Type B pancreatic cell (in vitro differentiated cells): Measurements from ENCODE around the gene SUPT4H1. TPM values are rescaled to one million over a fixed set of nuclear protein-coding genes. Genes with fewer than 3 reads are reported as not detected.
A peak's percentile ranks its signal among the peaks of the same experiment; 100 is the strongest.

Experiments used
- DNase-seq: peaks from one replicate; pipeline ENCODE4 v3.0.0; 2021; ENCODE audit warnings: mixed read lengths; ENCODE audit not compliant: unreplicated experiment; ENCODE audit errors: extremely low spot score
- H3K27ac Mint-ChIP-seq: 2 replicates; pipeline ENCODE4 v1.8.0; 2021; ENCODE audit warnings: mild to moderate bottlenecking, mixed read lengths
- H3K27me3 Mint-ChIP-seq: 2 replicates; pipeline ENCODE4 v1.8.0; 2021; ENCODE audit warnings: mixed read lengths
- H3K36me3 Mint-ChIP-seq: 2 replicates; pipeline ENCODE4 v1.8.0; 2021; ENCODE audit warnings: mixed read lengths
- H3K4me1 Mint-ChIP-seq: one replicate; pipeline ENCODE4 v1.8.0; 2021; ENCODE audit warnings: mixed read lengths; ENCODE audit not compliant: unreplicated experiment
- H3K4me3 Mint-ChIP-seq: 2 replicates; pipeline ENCODE4 v1.8.0; 2021; ENCODE audit warnings: mild to moderate bottlenecking, mixed read lengths
- H3K9me3 Mint-ChIP-seq: 2 replicates; pipeline ENCODE4 v1.8.0; 2021; ENCODE audit warnings: mixed read lengths
- total RNA-seq: library from RNA; stranded (reverse); gene quantifications from 2 replicates; pipeline ENCODE4 v1.2.1, GENCODE V29; 2021; ENCODE audit warnings: low replicate concordance
- TF ChIP-seq, protein P1 (sequence below): fragments of 200-600 bp; sonication (generic); conservative IDR thresholded peaks from 2 replicates; pipeline ENCODE4 v1.5.0; 2021; ENCODE audit warnings: antibody characterized with exemption, mild to moderate bottlenecking

Gene SUPT4H1
- total RNA-seq, 1 donor from 2014 or later: 82.9 TPM

DNA sequence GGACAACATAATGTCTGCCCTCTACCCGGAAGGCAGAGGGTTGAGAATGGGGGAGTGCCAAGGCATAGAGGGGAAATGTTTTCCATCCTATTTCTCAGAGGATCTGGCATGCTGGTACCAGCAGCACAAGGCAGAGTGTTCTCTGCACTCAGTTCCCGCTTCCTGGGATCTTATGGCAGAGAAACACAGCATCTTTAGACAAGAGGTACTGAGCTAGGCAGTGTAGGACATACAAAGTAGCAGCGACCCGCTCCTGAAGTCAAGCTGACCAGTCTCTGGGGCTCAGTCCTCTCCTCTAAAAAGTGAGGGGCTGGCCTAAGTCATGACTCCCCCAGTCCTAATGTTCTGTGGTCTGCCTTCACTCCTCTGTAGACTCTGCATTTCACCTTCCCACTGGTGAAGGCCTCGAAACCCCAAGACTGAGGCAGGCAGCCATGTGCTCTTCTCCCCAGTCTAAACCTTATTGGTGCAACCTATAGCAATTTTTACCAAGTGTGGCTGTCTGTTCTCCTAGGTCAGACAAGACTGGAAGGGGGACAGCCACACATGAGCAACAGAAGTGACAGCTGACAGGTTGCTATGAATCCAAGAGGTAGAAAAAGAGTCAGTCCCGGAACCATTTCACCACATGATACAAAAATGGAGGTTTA lies 12.1 kb downstream of the SUPT4H1 start:
- peaks cover 5% of the 10 kb centered on the region for H3K36me3 Mint-ChIP-seq
- TF ChIP-seq, protein P1, sequence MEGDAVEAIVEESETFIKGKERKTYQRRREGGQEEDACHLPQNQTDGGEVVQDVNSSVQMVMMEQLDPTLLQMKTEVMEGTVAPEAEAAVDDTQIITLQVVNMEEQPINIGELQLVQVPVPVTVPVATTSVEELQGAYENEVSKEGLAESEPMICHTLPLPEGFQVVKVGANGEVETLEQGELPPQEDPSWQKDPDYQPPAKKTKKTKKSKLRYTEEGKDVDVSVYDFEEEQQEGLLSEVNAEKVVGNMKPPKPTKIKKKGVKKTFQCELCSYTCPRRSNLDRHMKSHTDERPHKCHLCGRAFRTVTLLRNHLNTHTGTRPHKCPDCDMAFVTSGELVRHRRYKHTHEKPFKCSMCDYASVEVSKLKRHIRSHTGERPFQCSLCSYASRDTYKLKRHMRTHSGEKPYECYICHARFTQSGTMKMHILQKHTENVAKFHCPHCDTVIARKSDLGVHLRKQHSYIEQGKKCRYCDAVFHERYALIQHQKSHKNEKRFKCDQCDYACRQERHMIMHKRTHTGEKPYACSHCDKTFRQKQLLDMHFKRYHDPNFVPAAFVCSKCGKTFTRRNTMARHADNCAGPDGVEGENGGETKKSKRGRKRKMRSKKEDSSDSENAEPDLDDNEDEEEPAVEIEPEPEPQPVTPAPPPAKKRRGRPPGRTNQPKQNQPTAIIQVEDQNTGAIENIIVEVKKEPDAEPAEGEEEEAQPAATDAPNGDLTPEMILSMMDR: no peak
- no peaks in the 10 kb centered on the region for H3K27me3 Mint-ChIP-seq
- DNase-seq: no peak
- H3K9me3 Mint-ChIP-seq: no peaks in the 10 kb centered on the region
- peaks cover 21% of the 10 kb centered on the region for H3K4me1 Mint-ChIP-seq
- H3K27ac Mint-ChIP-seq: no peak overlapping the region
- no peak overlapping the region for H3K4me3 Mint-ChIP-seq

GRCh38 chr17:58338841-58339754 lies 12.9 kb downstream of the SUPT4H1 start:
- Mint-ChIP-seq H3K36me3 (peaks cover 3% of the 10 kb centered on the region), H3K27ac (peak overlapping the region; percentile 13), H3K9me3 (no peaks in the 10 kb centered on the region), H3K27me3 (no peaks in the 10 kb centered on the region), H3K4me1 (peaks cover 21% of the 10 kb centered on the region), H3K4me3 (no peak overlapping the region)
- DNase-seq: no peak
- TF ChIP-seq, protein P1: no peak

DNA sequence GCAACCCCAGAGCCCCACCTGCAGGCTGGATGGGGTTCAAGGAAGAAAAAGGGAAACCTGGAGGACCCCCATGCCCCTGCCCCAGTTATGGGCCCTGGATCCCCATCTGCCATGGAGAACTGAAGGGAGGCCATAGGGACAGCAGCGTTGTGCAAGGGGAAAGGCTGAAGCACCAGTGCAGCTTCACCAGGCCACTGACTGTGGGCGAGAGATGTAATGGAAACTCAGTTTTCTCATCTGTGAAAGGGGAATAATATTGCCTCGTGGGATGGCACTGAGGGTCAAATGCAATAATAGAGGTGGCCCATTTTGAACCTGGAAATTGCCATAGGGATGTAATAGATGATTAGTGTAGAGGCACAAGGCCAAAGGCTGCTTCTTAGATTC lies 13.6 kb downstream of the SUPT4H1 start:
- Mint-ChIP-seq H3K27me3 (no peaks in the 10 kb centered on the region), H3K36me3 (peaks cover 2% of the 10 kb centered on the region), H3K4me1 (peaks cover 21% of the 10 kb centered on the region), H3K27ac (peak overlapping the region; percentile 13), H3K9me3 (no peaks in the 10 kb centered on the region), H3K4me3 (no peak overlapping the region)
- no peak for DNase-seq
- TF ChIP-seq, protein P1: no peak

- no peak for DNase-seq
- TF ChIP-seq, protein P1: no peak
- H3K4me3 Mint-ChIP-seq: no peak overlapping the region
These were observed 14.2 kb downstream of the SUPT4H1 start for GRCh38 chr17:58337600-58338453.

DNA sequence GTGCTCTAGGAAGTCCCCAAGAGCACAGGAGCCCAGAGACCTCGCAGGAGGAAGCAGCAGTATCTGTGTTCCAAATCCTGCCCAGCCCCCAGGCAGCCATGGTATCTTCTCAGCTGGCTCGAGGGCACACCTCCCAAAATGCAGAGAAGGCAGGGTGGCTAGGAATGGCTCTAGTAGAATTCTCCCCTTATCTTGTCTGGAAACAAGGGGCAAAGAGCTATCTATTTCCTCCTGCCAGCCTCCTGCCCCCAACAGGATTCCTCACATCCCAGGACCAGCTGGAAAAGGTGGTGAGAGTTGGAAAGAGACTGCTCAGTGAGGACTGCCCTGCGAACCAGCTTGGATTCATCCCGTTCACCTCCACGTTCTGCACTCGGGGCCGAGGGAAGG lies 14.8 kb downstream of the SUPT4H1 start:
- no peak for DNase-seq
- TF ChIP-seq, protein P1: no peak
- Mint-ChIP-seq H3K4me1 (peaks cover 21% of the 10 kb centered on the region), H3K9me3 (no peaks in the 10 kb centered on the region), H3K27ac (no peak overlapping the region), H3K4me3 (no peak overlapping the region), H3K36me3 (no peaks in the 10 kb centered on the region), H3K27me3 (no peaks in the 10 kb centered on the region)

More at GRCh38 chr17:58337600-58338453, 14.2 kb downstream of the SUPT4H1 start:
- Mint-ChIP-seq H3K9me3 (no peaks in the 10 kb centered on the region), H3K27ac (no peak overlapping the region), H3K4me1 (peaks cover 21% of the 10 kb centered on the region), H3K27me3 (no peaks in the 10 kb centered on the region), H3K36me3 (no peaks in the 10 kb centered on the region)
